ENCODE measurements around the gene MLXIP. TPM values are rescaled to one million over a fixed set of nuclear protein-coding genes. Genes with fewer than 3 reads are reported as not detected.
A peak's percentile ranks its signal among the peaks of the same experiment; 100 is the strongest.

Gene MLXIP
- total and polyA plus RNA-seq, 2 of the 4 experiments (the other 2 are of a cell fraction) = 2.7 to 10.8 TPM

GRCh38 chr12:122102331-122102730, 23.8 kb downstream of the MLXIP start:
- Histone ChIP-seq H2AK9ac (replicated peaks; ENCODE audit: low read depth, low read length, poor library complexity) (no peak overlapping the region), H3K4me3 (ENCODE audit: insufficient read depth, low read depth, low read length) (no peak overlapping the region), H3K23ac (ENCODE audit: low read depth, low read length) (no peak overlapping the region), H3K4me2 (ENCODE audit: low read depth, low read length) (no peak overlapping the region), H3K9me1 (ENCODE audit: insufficient read depth, low read length) (peaks cover 28% of the 10 kb centered on the region), H3K79me1 (ENCODE audit: low read depth in 1 of 2, low read length in 2 of 2) (peaks cover 25 to 76% of the 10 kb centered on the region in 2 experiments), H3K9me3 (ENCODE audit: control insufficient read depth, insufficient read depth, low read length) (no peaks in the 10 kb centered on the region), H3K27ac (ENCODE audit: insufficient read depth, low read length) (no peak overlapping the region), H4K8ac (ENCODE audit: low read depth in 2 of 2, low read length in 2 of 2) (no peak overlapping the region; a peak in 1 of 4 replicates), H2BK15ac (ENCODE audit: low read depth, low read length) (no peak overlapping the region; the same call in 2 of the 3 replicates), H2BK5ac (ENCODE audit: low read depth, low read length, poor library complexity, severe bottlenecking) (no peak overlapping the region), H3K36me3 (ENCODE audit: control insufficient read depth, insufficient read depth, low read length) (peaks cover 4% of the 10 kb centered on the region; the same call in 1 of the 2 replicates), H3K9ac (ENCODE audit: low read depth, low read length) (no peak overlapping the region), H3K4me1 (ENCODE audit: control insufficient read depth, insufficient read depth, low read length) (peaks cover 22% of the 10 kb centered on the region), H2AK5ac (ENCODE audit: low read depth, low read length) (peak overlapping the region; percentile 46; the same call in 1 of the 2 replicates), H3K56ac (ENCODE audit: extremely low read depth, insufficient read depth, low read length) (no peak overlapping the region), H4K5ac (ENCODE audit: low read depth, low read length) (no peak overlapping the region), H3K27me3 (ENCODE audit: control insufficient read depth, insufficient read depth, low read length) (no peaks in the 10 kb centered on the region), H2AFZ (replicated peaks; ENCODE audit: low read length, poor library complexity) (no peak overlapping the region), H2BK120ac (ENCODE audit: low read depth, low read length) (no peak overlapping the region), H4K91ac (ENCODE audit: insufficient read depth, low read depth, low read length) (no peak overlapping the region), H2BK20ac (ENCODE audit: low read depth, low read length) (no peak overlapping the region), H3K14ac (replicated peaks; ENCODE audit: low read depth, low read length) (no peak overlapping the region), H4K20me1 (ENCODE audit: insufficient read depth, low read length) (peaks cover 55% of the 10 kb centered on the region), H3K4ac (ENCODE audit: low read depth, low read length) (no peak overlapping the region), H3K18ac (ENCODE audit: low read depth, low read length) (no peak overlapping the region)
- TF ChIP-seq SMC3 (IDR thresholded peaks at IDR 0.05; ENCODE audit: low read depth, low read length) (no peak), RCOR1 (IDR thresholded peaks at IDR 0.05; ENCODE audit: insufficient replicate concordance, low read length) (no peak), POLR2A (IDR thresholded peaks at IDR 0.05; ENCODE audit: low read depth, low read length) (no peak), FOS (IDR thresholded peaks at IDR 0.05; ENCODE audit: low read depth, low read length) (no peak), CTCF (conservative IDR thresholded peaks at IDR 0.05; ENCODE audit: low read depth, low read length) (no peak), RFX5 (IDR thresholded peaks at IDR 0.05; ENCODE audit: low read depth, low read length) (no peak), NFE2L2 (IDR thresholded peaks at IDR 0.05; ENCODE audit: low read depth, low read length) (no peak), USF2 (IDR thresholded peaks at IDR 0.05; ENCODE audit: low read depth, low read length) (no peak), CHD1 (IDR thresholded peaks at IDR 0.05; ENCODE audit: low read depth, low read length) (no peak), BHLHE40 (IDR thresholded peaks at IDR 0.05; ENCODE audit: low read depth, low read length) (no peak), MXI1 (IDR thresholded peaks at IDR 0.05; ENCODE audit: borderline replicate concordance, low read depth, low read length) (no peak), CEBPB (IDR thresholded peaks at IDR 0.05; ENCODE audit: low read depth, low read length) (no peak)
- TF ChIP-seq, protein P1, sequence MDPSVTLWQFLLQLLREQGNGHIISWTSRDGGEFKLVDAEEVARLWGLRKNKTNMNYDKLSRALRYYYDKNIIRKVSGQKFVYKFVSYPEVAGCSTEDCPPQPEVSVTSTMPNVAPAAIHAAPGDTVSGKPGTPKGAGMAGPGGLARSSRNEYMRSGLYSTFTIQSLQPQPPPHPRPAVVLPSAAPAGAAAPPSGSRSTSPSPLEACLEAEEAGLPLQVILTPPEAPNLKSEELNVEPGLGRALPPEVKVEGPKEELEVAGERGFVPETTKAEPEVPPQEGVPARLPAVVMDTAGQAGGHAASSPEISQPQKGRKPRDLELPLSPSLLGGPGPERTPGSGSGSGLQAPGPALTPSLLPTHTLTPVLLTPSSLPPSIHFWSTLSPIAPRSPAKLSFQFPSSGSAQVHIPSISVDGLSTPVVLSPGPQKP (IDR thresholded peaks at IDR 0.05; ENCODE audit: borderline replicate concordance, low read depth, low read length) = no peak
- ChIA-PET POLR2A (ENCODE audit: unreplicated experiment) (interaction anchor here (0.6 kb wide), 1 partner anchor 1562 kb away, joined by 4 read pairs; no protein-coding TSS in a partner anchor), CTCF (no interaction called here)
- in situ Hi-C loops (cut with MboI; ENCODE audit: low sequenced_read_pairs) = no loop called here
- no CpG with 5 or more reads among the region's 3 CpGs for WGBS, 2 experiments (ENCODE audit: extremely low coverage in 2 of 2, insufficient read length in 1 of 2)
- intact Hi-C loops (cut with micrococcal nuclease) = no loop called here
- DNase-seq (peak; percentile 56), ATAC-seq (ENCODE audit: low read depth) (no peak)
- BruUV-seq (replicated peaks) = no TSS peak
- dilution Hi-C loops (cut with HindIII; ENCODE audit: low sequenced_read_pairs, unreplicated experiment) = no loop called here

Data from IMR-90 (cell line).